DMS 273 treated with DMSO at 0.1 percent for 48 hours (cell line): ENCODE data around the gene NUFIP2.
"Not testable (repeated sequence)": the region's sequence is repeated elsewhere in the genome, so short reads cannot be mapped to it uniquely, and the experiment has no call there.

ENCODE experiments used
- DNase-seq: peaks from one replicate; lab custom pipeline; 2025; lab: John Stamatoyannopoulos, UW

The NUFIP2 gene

DNA sequence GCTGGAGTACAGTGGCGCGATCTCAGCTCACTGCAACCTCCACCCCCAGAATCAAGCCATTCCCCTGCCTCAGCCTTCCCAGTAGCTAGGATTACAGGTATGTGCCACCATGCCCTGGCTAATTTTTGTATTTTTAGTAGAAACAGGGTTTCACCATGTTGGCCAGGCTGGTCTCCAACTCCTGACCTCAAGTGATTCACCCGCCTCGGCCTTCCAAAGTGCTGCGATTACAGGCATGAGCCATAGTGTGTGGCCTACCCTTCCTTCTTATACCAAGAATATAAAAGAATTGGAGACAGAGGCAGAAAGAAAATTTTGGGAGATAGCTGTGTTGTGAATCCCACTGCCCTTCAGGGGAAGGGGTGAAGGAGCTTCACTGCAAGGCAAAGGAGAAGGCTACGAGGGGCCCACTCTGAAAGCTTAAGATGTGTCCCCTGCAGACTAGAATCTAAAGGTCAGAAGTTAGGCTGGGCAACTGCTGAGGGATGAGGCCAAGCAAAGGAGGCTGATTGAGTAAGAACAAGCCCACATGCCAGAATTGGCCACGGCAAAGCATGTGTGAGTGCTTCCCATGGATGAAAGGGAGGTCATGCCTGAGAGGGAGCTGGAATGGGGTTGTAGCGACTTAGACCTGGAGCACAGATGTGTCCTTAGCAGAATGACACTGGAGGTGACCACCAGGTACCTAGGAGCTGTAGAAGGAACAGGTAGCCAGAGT lies 55.7 kb downstream of the NUFIP2 start:
- no peak for DNase-seq

GRCh38 chr17:29237476-29238132 lies 56.3 kb downstream of the NUFIP2 start:
- no peak for DNase-seq

- DNase-seq, result no peak
These were observed 58.0 kb downstream of the NUFIP2 start for GRCh38 chr17:29235904-29236303.

GRCh38 chr17:29234972-29235371 lies 59.0 kb downstream of the NUFIP2 start:
- not testable (repeated sequence) for DNase-seq

GRCh38 chr17:29233301-29233700 lies 60.6 kb downstream of the NUFIP2 start:
- DNase-seq, result no peak

- DNase-seq, result no peak
These were observed 68.6 kb downstream of the NUFIP2 start for GRCh38 chr17:29225396-29225795.

- not testable (repeated sequence) for DNase-seq
These were observed 72.6 kb downstream of the NUFIP2 start for GRCh38 chr17:29221338-29221737.

GRCh38 chr17:29219378-29220047 lies 74.4 kb downstream of the NUFIP2 start:
- peak; percentile 19 for DNase-seq

DNA sequence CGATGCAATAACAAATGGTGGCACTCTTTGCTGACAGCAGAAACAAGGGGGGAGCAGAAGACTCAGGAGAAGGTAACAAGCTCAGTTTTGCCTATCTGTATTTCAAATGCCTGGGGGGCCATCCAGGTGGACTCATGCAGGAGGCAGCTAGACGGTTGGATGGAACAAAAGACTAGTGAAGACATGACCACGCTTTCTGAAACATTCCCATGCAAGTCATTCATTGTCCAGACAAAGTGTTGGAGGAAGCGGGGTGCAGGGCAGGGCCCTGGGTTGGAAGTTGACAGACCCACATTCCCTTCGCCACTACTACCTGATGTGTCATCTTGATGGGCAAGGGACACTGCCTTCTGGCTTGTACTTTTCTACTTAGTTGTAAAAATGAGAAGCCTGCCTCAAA lies 77.1 kb downstream of the NUFIP2 start:
- DNase-seq, result no peak

GRCh38 chr17:29216181-29216580 lies 77.8 kb downstream of the NUFIP2 start:
- no peak for DNase-seq

GRCh38 chr17:29215717-29216116 lies 78.2 kb downstream of the NUFIP2 start:
- no peak for DNase-seq

GRCh38 chr17:29215174-29215573 lies 78.8 kb downstream of the NUFIP2 start:
- DNase-seq, result no peak

- DNase-seq, result no peak
These were observed 79.5 kb downstream of the NUFIP2 start for GRCh38 chr17:29214215-29215146.

DNA sequence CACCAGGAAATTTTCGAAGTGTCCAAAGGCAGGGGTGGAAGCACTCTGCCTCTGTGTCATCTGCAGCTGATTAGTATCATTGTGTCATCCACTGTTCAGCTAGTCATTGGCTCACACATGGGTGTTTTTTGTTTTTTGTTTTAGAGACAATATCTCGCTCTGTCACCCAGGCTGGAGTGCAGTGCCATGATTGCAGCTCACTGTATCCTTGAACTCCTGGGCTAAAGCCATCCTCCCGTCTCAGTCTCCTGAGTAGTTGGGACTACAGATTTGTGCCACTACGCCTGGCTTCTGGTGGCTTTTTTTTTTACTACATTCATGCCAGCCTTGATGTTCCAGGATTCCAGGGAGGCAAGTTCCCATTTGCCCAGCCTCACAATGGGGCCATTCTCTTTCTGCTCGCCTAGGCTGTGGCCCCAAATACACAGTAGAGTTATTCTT lies 81.2 kb downstream of the NUFIP2 start:
- no peak for DNase-seq

- DNase-seq, result no peak
These were observed 81.8 kb downstream of the NUFIP2 start for GRCh38 chr17:29212094-29212631.

DNA sequence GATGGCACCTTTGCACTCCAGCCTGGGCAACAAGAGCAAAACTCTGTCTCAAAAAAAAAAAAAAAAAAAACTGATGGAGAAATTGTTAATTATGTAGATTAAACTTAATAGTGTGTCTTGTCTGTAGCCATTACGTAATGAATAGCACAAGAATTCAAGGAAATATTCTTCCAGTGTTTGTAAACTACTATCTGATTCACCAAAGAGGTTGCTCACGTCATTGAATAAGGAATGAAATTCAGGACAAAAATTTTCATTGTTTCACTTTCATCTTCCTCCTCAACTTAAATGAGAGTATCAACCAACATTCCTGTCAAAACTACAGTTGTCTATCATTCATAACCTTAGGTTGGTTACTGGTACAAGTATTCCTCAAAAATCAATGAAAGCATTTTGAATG lies 83.1 kb downstream of the NUFIP2 start:
- DNase-seq, result no peak

- DNase-seq, result no peak
These were observed 84.9 kb downstream of the NUFIP2 start for GRCh38 chr17:29209073-29209472.

- no peak for DNase-seq
These were observed 86.0 kb downstream of the NUFIP2 start for GRCh38 chr17:29207975-29208374.
